Adrenal gland (tissue), 12 donors: Measurements from ENCODE around the gene RALGPS1. TPM values are rescaled to one million over a fixed set of nuclear protein-coding genes. Genes with fewer than 3 reads are reported as not detected.

Experiments used
- DNase-seq, 7 donors: peaks; one replicate each; pipeline ENCODE4 v3.0.0-alpha.2; 2019 to 2020
- H3K27ac ChIP-seq, 5 donors: fragments of 200-600 bp; sonication (generic) in 4 of 5; 1 replicate in 3 of 5; 2 replicates in 2 of 5; pipeline versions ENCODE4 v1.5.1 to v1.8.0; 2016 to 2020; ENCODE audit warnings: mild to moderate bottlenecking in 1 of 5
- H3K27me3 ChIP-seq: fragments of 200-600 bp; 2 replicates; pipeline ENCODE4 v1.8.0; 2021
- H3K36me3 ChIP-seq, 2 donors: fragments of 200-600 bp; replicated peaks in 1 of 2; 1 replicate in 1 of 2; 2 replicates in 1 of 2; pipeline versions ENCODE4 v1.5.1 to v1.8.0; 2018 to 2022
- H3K4me1 ChIP-seq, 2 donors: fragments of 200-600 bp; replicated peaks in 1 of 2; 1 replicate in 1 of 2; 2 replicates in 1 of 2; pipeline versions ENCODE4 v1.5.1 to v1.8.0; 2018 to 2021
- H3K4me3 ChIP-seq, 4 donors: fragments of 200-600 bp; sonication (generic) in 3 of 4; one replicate each; pipeline ENCODE4 v1.5.1; 2016 to 2018
- H3K9me3 ChIP-seq, 3 donors: fragments of 200-600 bp; sonication (generic) in 1 of 3; replicated peaks in 1 of 3; 1 replicate in 2 of 3; 2 replicates in 1 of 3; pipeline versions ENCODE4 v1.5.1 to v1.8.0; 2016 to 2021
- POLR2A ChIP-seq, 2 donors: fragments of 450-650 bp; IDR thresholded peaks; one replicate each; pipeline ENCODE4 v1.6.1; 2017; ENCODE audit warnings: antibody characterized with exemption in 2 of 2, mild to moderate bottlenecking in 2 of 2, moderate library complexity in 1 of 2
- WGBS, 4 donors: extraction: QIAGEN DNeasy Blood & Tissue Kit in 2 of 4; methylation state at CpG; one replicate each; pipeline versions ENCODE4 v1.1.5 to v1.1.7; 2013 to 2017; 5-methylcytosine and 5-hydroxymethylcytosine counted together
- intact Hi-C, 2 donors: fragments of 100-400 bp; cut with DNase I; formaldehyde crosslinking; loops; one replicate each; pipeline versions ENCODE4 v1.14.1 to v1.15.0; 2022 to 2023
- polyA plus RNA-seq, 3 donors: library from polyadenylated mRNA; stranded (reverse); fragments of 200-250 nt in 2 of 3; fragments of 350-450 nt in 1 of 3; fragmentation: Illumina TruSeq in 1 of 3; extraction: RNeasy Lipid Tissue Mini Kit (QIAGEN cat#74804) in 1 of 3; gene quantifications; one replicate each; pipeline ENCODE4 v1.2.3, GENCODE V29; 2013 to 2014
- total RNA-seq, 9 donors: library from RNA; depleted of rRNA in 4 of 9; stranded (reverse); fragments of >200 nt in 4 of 9; fragments of 120-200 nt in 1 of 9; fragmentation: NEBNext Ultra II Directional in 1 of 9; extraction: Animal tissue kit (Norgen Biotek cat#: 25700) in 1 of 9; gene quantifications; one replicate each; pipeline versions ENCODE4 v1.1.0 to v1.2.4, GENCODE V29; 2013 to 2023
- TF ChIP-seq, protein P1 (sequence below), 6 experiments: fragments of 450-650 bp in 4 of 6; fragments of 200-600 bp in 2 of 6; sonication (generic) in 1 of 6; IDR thresholded peaks; 1 replicate in 5 of 6; 2 replicates in 1 of 6; pipeline versions ENCODE4 v1.5.1 to v1.8.0; 2016 to 2021; ENCODE audit warnings: antibody characterized with exemption in 6 of 6, mild to moderate bottlenecking in 2 of 6, moderate library complexity in 1 of 6
- donor health status: healthy with polysubstance abuse.
- donor health status: Bipolar disorder and iron deficiency.
- donor health status: DM: yes; HTN: yes; CAD: no.
- donor health status: DM: no; HTN: no; CAD: no.
- donor health status: DM: no; HTN: no; CAD: no.
- donor health status: DM: yes; HTN: yes; CAD: no.

RALGPS1 gene
- total and polyA plus RNA-seq, 12 donors, result 2.8 to 9.9 (median 5.1) TPM

DNA sequence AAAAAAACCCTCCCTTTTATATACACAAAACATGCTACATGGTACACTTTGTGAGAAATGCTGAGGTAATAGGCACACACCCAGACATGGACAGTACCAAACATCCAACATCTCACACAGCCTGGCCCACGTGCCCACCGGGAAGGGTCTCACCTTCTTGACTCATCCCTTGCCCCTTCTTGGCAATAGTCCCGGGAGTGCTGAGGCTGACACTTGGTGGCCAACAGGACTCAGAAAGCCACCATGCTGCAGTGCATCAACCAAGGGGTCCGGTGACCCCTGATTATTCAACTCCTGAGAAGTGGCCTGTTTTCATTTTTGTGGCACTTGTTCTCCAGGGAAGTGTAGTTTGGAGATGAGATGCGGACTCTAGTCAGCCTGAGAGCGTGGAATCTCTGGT, 172.8 kb downstream of the RALGPS1 start:
- 90 to 97% (median 96%) methylated on average over 6 of the region's 6 CpGs for WGBS, 4 donors
- Histone ChIP-seq H3K4me3 (no peak overlapping the region), H3K36me3 (no peaks in the 10 kb centered on the region), H3K27me3 (no peaks in the 10 kb centered on the region), H3K9me3 (no peaks in the 10 kb centered on the region), H3K27ac (no peak overlapping the region), H3K4me1 (peaks cover 0 to 16% of the 10 kb centered on the region in 2 donors)
- TF ChIP-seq POLR2A (IDR thresholded peaks at IDR 0.05), result no peak
- TF ChIP-seq, protein P1, sequence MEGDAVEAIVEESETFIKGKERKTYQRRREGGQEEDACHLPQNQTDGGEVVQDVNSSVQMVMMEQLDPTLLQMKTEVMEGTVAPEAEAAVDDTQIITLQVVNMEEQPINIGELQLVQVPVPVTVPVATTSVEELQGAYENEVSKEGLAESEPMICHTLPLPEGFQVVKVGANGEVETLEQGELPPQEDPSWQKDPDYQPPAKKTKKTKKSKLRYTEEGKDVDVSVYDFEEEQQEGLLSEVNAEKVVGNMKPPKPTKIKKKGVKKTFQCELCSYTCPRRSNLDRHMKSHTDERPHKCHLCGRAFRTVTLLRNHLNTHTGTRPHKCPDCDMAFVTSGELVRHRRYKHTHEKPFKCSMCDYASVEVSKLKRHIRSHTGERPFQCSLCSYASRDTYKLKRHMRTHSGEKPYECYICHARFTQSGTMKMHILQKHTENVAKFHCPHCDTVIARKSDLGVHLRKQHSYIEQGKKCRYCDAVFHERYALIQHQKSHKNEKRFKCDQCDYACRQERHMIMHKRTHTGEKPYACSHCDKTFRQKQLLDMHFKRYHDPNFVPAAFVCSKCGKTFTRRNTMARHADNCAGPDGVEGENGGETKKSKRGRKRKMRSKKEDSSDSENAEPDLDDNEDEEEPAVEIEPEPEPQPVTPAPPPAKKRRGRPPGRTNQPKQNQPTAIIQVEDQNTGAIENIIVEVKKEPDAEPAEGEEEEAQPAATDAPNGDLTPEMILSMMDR (IDR thresholded peaks at IDR 0.05), result no peak
- intact Hi-C loops, result no loop called here
- DNase-seq, result no peak

DNA sequence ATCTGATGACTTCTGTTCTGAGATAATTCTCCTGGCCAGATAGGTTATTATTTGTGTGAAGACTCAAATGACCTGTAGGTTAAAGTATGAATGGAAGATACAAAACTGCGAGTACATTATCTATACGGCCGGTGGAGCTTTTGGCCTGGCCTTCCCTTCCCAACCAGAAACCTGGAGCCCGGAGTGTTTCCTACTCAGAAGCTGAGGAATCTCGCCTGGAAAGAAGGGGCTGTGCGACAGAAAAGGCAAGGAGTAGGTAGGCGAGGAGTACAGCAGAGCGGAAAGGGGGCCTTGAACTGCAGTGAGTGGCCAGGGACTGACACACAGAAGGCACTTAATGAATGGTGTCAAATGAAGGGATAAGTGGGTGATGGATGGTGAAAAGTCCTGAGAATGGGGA, 173.3 kb downstream of the RALGPS1 start:
- H3K4me1 ChIP-seq, result peaks cover 0 to 16% of the 10 kb centered on the region in 2 donors
- DNase-seq, result no peak
- no peak overlapping the region for H3K27ac ChIP-seq
- intact Hi-C loops, result no loop called here
- no peak for TF ChIP-seq POLR2A (IDR thresholded peaks at IDR 0.05)
- TF ChIP-seq, protein P1 (IDR thresholded peaks at IDR 0.05), result no peak
- no peaks in the 10 kb centered on the region for H3K9me3 ChIP-seq
- H3K36me3 ChIP-seq, result no peaks in the 10 kb centered on the region
- no peak overlapping the region for H3K4me3 ChIP-seq
- WGBS, 4 donors, result 96 to 97% (median 96%) methylated on average over 8 of the region's 8 CpGs
- no peaks in the 10 kb centered on the region for H3K27me3 ChIP-seq

DNA sequence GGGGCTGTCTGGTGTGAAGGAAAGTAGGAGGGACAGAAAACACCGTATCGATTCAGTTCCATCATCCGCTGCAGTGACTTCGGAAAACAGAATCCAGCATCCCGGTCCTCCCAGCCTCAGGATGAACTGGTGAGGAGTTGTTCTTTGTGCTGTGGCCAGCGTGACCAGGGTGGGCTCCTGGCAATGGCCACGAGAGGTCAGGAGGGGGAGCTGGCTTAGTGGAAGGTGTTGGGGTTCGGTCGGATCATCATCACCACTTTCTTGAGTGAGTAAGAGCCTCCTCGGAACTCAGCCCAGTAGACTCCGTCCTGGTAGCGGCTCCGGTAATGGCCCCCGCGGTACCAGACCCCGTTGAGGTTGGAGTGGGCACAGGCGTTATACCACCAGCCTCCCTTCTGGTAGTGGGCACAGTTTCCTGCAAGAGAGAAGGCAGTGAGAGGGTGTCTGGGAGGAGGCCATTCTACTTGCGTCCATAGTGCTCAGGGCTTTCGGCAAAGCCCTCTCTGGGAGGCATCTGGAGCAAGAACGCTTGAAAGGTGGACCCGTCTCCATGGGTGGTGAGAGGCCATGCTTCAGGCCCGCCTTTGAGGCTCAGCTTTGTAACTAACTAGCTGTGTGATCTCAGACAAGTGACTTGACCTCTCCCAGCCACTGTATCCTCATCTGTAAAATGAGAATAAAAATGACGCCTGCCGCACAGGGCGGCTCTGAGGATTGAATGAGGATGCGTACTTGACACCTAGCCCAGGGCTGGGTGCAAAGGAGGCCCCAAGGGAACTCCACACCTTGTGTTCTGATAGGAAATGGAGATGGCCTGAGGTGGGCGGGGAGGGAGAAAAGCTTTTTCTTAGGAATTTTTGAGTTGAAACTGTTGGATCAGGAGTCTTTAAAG, 174.4 kb downstream of the RALGPS1 start:
- Histone ChIP-seq H3K4me1 (peaks cover 0 to 16% of the 10 kb centered on the region in 2 donors), H3K36me3 (no peaks in the 10 kb centered on the region), H3K27me3 (no peaks in the 10 kb centered on the region), H3K4me3 (no peak overlapping the region), H3K9me3 (no peaks in the 10 kb centered on the region), H3K27ac (peak overlapping the region in 2 of 5 donors; percentile 36 to 56)
- peak in 1 of 7 donors; percentile 13 for DNase-seq
- no peak for TF ChIP-seq POLR2A (IDR thresholded peaks at IDR 0.05)
- TF ChIP-seq, protein P1 (IDR thresholded peaks at IDR 0.05), result no peak
- WGBS, 4 donors, result 95 to 97% (median 96%) methylated on average over 22 to 27 of the region's 27 CpGs
- intact Hi-C loops, result no loop called here

DNA sequence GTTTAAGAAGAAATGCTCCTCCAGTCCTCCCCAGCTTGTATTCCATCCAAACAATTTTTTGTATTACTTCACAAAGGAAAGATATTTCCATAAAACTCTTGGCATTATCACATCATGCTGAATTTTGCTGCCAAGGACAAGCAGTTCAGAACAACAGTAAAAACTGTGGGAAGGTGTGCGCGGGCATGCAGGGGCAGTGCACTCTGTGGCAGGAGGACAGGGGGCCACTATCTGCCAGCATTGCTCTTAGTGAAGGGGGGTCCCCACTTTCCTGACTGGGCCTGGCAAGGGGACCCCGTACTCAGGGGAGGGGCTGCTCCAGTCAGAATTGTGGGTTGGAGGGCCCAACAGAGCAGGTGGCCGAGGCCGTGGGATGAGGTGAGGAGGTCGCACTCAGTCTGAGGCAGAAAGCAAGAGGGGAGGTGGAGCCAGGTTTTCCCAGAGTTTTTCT, 175.1 kb downstream of the RALGPS1 start:
- H3K9me3 ChIP-seq, result no peaks in the 10 kb centered on the region
- TF ChIP-seq POLR2A (IDR thresholded peaks at IDR 0.05), result no peak
- TF ChIP-seq, protein P1 (IDR thresholded peaks at IDR 0.05), result no peak
- intact Hi-C loops, result no loop called here
- peak overlapping the region in 2 of 5 donors; percentile 56 to 59 for H3K27ac ChIP-seq
- H3K36me3 ChIP-seq, result no peaks in the 10 kb centered on the region
- no peaks in the 10 kb centered on the region for H3K27me3 ChIP-seq
- DNase-seq, result peak in 3 of 7 donors; percentile 16 to 29 (median 20)
- H3K4me3 ChIP-seq, result no peak overlapping the region
- WGBS, 4 donors, result 72 to 83% (median 78%) methylated on average over 5 to 6 of the region's 6 CpGs
- peaks cover 0 to 16% of the 10 kb centered on the region in 2 donors for H3K4me1 ChIP-seq
